Skeletal muscle tissue (tissue), 4 donors: ENCODE data around the gene BSDC1. TPM values are rescaled to one million over a fixed set of nuclear protein-coding genes. Genes with fewer than 3 reads are reported as not detected.

Experiments
- H3K27ac ChIP-seq: one replicate; pipeline ENCODE4 v1.7.0; 2013; ENCODE audit warnings: mild to moderate bottlenecking, low read depth, low read length, inconsistent platforms
- H3K27me3 ChIP-seq, 3 donors: one replicate each; pipeline ENCODE4 v1.7.0; 2013; ENCODE audit warnings: low read length in 3 of 3; ENCODE audit not compliant: control insufficient read depth in 3 of 3, insufficient read depth in 3 of 3
- H3K36me3 ChIP-seq, 3 donors: one replicate each; pipeline ENCODE4 v1.7.0; 2013; ENCODE audit warnings: low read length in 3 of 3; ENCODE audit not compliant: control insufficient read depth in 3 of 3, insufficient read depth in 3 of 3
- H3K4me1 ChIP-seq, 3 donors: one replicate each; pipeline ENCODE4 v1.7.0; 2013; ENCODE audit warnings: low read length in 3 of 3, mild to moderate bottlenecking in 3 of 3; ENCODE audit not compliant: control insufficient read depth in 3 of 3, insufficient read depth in 3 of 3
- H3K4me3 ChIP-seq, 3 donors: one replicate each; pipeline ENCODE4 v1.7.0; 2013; ENCODE audit warnings: low read length in 3 of 3
- H3K9ac ChIP-seq, 3 donors: one replicate each; pipeline ENCODE4 v1.7.0; 2013; ENCODE audit warnings: low read length in 3 of 3, mild to moderate bottlenecking in 3 of 3, moderate library complexity in 2 of 3, low read depth in 1 of 3
- H3K9me3 ChIP-seq, 3 donors: one replicate each; pipeline ENCODE4 v1.7.0; 2013; ENCODE audit warnings: low read length in 3 of 3; ENCODE audit not compliant: control insufficient read depth in 3 of 3
- total RNA-seq: library from RNA; depleted of rRNA; stranded (reverse); fragments of >200 nt; gene quantifications from one replicate; pipeline ENCODE4 v1.2.3, GENCODE V29; 2014
- donor health status: Osteomylitis.

BSDC1 gene
- total RNA-seq, 1 donor from 2014 or later, result 37.1 TPM

DNA sequence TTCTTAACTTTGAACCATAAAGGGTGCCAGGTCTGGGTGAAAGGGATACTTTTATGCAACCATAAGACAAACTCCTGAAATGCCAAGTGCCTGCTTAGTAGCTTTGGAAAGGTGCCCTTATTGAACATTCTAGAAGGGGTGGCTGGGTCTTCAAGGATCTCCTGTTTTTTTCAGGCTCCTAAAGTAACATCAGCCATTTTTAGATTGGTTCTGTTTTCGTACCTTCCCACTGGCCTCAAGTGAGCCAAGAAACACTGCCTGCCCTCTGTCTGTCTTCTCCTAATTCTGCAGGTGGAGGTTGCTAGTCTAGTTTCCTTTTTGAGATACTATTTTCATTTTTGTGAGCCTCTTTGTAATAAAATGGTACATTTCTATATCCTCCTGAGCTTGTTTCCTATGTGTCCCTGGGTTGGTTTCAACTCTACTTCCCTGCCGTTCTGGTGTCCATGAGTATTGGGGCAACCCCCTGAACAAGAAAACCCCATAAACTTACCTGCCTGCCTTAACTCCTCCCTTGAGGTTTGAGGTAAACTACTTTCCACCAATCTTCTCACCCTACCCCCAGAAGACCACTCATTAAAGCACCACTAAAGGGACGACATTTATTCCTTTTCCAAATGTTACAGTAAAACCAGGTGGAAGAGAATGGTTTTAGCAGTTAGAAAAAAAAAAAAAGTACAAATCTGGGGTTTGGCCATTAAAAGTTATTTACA is 60.8 kb downstream of the BSDC1 start:
- H3K9me3 ChIP-seq, result no peaks in the 10 kb centered on the region
- H3K4me3 ChIP-seq, result no peak overlapping the region
- peaks cover 0 to 4% (median 0%) of the 10 kb centered on the region in 3 donors for H3K27me3 ChIP-seq
- no peak overlapping the region for H3K27ac ChIP-seq
- H3K36me3 ChIP-seq, result peaks cover 28 to 40% (median 39%) of the 10 kb centered on the region in 3 donors
- no peak overlapping the region for H3K9ac ChIP-seq
- peaks cover 13 to 26% (median 19%) of the 10 kb centered on the region in 3 donors for H3K4me1 ChIP-seq

DNA sequence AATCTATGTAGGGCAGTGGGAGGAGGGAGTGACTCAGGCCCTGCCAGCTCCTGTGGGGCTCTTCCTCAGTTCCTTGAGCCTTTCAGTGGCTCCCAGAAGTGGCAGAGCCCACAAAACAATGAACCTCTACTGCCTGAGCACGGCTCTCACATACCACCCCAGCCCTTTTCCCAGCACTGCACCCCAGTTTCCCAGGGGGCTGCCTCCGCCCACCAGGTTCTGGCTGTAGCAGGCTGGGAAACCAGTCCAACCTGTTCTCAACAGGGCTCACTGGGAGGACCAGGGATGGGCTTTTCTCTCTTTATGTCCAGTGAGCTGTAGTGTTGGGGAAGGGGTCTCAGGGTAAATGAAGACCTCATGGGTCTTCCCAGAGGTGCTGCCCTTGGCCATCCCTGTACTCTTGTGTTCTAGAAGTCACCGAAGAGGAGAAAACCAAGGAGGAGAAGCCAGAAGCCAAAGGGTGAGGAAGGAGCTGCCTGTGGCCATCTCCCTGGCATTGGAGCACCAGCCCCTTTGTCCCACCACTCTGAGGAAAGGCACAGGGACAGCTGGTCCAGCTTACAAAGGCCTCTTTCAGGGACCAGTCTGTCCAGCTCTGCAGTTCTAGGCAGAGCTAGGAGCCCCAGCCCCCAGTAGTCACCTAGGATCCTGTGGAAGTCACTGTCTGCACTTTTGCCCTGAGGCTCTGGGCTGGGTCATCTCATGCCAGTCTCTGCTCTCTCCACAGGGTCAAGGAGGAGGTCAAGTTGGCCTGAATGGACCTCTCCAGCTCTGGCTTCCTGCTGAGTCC is 61.8 kb downstream of the BSDC1 start:
- H3K9ac ChIP-seq, result no peak overlapping the region

DNA sequence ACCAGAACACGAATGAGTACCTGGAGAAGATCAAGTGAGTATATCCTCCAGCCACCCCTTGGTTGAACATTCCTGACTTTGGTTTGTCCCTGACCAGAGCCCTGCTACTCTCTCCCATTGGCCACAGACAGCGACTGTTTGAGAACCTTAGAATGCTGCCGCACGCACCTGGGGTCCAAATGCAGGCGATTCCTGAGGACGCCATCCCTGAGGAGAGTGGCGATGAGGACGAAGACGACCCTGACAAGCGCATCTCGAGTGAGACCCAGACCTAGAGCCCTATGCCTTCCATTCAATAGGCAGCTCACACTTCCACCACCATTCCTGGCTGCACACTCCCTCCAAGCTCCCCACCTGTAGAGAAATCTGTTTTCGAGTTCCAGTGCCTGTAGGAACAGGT is 62.7 kb downstream of the BSDC1 start:
- no peaks in the 10 kb centered on the region for H3K9me3 ChIP-seq
- H3K36me3 ChIP-seq, result peaks cover 43 to 57% (median 51%) of the 10 kb centered on the region in 3 donors
- H3K27ac ChIP-seq, result no peak overlapping the region
- H3K4me3 ChIP-seq, result no peak overlapping the region
- H3K9ac ChIP-seq, result no peak overlapping the region
- H3K27me3 ChIP-seq, result peaks cover 0 to 4% (median 0%) of the 10 kb centered on the region in 3 donors
- H3K4me1 ChIP-seq, result peaks cover 7 to 12% (median 10%) of the 10 kb centered on the region in 3 donors

More for the DNA sequence above, 61.8 kb downstream of the BSDC1 start:
- no peaks in the 10 kb centered on the region for H3K9me3 ChIP-seq
- peaks cover 35 to 49% (median 44%) of the 10 kb centered on the region in 3 donors for H3K36me3 ChIP-seq
- no peak overlapping the region for H3K27ac ChIP-seq
- peaks cover 7 to 17% (median 16%) of the 10 kb centered on the region in 3 donors for H3K4me1 ChIP-seq
- peaks cover 0 to 4% (median 0%) of the 10 kb centered on the region in 3 donors for H3K27me3 ChIP-seq
- H3K4me3 ChIP-seq, result no peak overlapping the region

DNA sequence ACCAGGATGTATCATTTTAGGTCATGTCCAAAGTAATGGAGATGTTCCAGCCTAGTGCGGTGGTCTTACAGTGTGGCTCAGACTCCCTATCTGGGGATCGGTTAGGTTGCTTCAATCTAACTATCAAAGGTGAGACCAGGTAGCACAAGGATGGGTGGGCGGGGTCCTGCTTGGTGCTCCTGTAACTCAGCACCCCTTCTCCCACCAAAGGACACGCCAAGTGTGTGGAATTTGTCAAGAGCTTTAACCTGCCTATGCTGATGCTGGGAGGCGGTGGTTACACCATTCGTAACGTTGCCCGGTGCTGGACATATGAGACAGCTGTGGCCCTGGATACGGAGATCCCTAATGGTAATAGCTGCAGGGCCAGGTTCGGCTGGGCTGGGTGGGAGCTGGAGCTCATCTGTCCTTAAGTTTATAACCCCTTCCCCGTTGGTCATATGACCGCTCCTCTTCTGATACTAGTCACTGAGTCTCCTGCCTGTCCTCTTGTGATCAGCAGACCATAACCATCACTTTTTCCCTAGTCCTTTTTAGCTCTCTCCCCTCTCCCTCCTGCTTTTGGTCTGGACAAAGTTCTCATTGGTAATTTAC is 63.6 kb downstream of the BSDC1 start:
- H3K36me3 ChIP-seq, result peaks cover 43 to 57% (median 51%) of the 10 kb centered on the region in 3 donors
- H3K9ac ChIP-seq, result no peak overlapping the region
- H3K27me3 ChIP-seq, result peaks cover 0 to 4% (median 0%) of the 10 kb centered on the region in 3 donors

DNA sequence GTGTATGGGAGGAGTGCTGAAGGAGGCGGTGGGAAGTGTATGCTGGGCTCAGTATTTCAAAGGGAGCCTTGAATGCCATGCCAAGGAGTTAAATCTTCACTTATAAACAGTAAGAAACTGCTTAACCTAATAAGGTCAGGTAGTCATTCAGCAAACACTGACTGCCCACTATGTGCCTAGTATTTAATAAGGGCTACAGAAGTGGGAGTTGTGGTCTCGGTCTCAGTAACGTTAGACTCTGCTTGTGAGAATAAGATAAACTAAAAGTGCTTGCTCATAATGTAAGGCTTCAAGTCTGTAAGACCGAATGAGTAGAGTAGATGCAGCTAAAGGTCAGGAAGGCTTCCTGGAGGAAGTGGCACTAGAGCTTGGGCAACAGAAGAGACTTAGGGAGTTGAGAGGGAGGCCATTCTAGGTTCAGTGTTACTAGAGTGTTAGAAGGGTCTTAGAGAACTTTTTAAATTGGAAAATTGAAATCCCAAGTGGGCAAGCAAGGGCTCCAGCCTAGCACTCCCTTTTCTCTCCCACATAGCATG is 64.2 kb downstream of the BSDC1 start:
- Histone ChIP-seq H3K27ac (no peak overlapping the region), H3K27me3 (peaks cover 0 to 4% (median 0%) of the 10 kb centered on the region in 3 donors), H3K4me1 (peaks cover 4 to 7% (median 6%) of the 10 kb centered on the region in 3 donors), H3K4me3 (no peak overlapping the region), H3K9me3 (no peaks in the 10 kb centered on the region), H3K9ac (no peak overlapping the region), H3K36me3 (peaks cover 43 to 57% (median 51%) of the 10 kb centered on the region in 3 donors)

More for the DNA sequence above, 63.6 kb downstream of the BSDC1 start:
- Histone ChIP-seq H3K4me1 (peaks cover 7 to 9% (median 8%) of the 10 kb centered on the region in 3 donors), H3K9me3 (no peaks in the 10 kb centered on the region), H3K4me3 (no peak overlapping the region), H3K27ac (no peak overlapping the region)

DNA sequence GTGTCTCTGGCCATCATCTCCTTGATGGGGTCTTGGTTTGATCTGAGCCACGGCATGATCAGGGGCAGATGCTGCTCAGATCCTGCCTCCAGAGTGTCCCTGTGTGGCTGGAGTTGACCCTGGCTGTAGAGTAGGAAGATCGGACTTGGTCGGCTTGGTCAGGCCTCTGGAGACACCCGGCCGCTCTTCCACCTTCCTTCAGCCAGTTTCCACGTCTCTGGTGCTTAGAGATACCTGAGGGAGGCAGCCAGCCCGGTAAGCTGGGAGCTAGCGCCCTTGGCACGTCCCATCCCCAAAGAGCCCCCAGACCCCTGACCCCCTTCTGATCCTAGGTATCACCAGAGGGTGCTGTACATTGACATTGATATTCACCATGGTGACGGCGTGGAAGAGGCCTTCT is 67.0 kb downstream of the BSDC1 start:
- peaks cover 40 to 50% (median 45%) of the 10 kb centered on the region in 3 donors for H3K36me3 ChIP-seq
- H3K9me3 ChIP-seq, result no peaks in the 10 kb centered on the region

DNA sequence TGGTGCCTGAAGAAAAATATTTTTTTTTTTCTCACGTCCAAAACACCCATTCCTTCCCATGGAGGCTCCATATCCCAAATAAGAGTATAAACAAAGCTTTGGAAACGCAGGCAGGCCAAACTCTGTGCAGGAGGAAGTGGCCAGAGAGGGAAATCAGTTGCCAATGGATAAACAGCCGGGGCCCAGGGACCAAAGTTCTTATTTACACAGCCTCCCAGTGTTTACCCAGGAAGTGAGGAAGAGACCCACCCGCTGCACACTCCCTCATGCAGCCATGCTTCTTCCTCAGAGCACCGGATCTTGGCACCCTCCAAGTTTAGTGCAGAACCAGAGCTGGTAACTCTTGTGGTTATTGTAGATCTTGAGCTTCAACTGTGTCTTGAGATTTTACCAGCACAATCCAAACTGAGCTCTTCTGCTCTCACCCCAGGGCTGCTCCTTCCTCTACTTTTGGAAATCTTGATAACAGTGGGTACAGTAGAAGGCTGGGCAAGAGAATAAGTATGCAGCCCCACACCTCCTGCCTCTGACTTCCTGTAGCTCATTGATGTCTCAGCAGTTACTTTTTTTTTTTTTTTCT is 72.4 kb downstream of the BSDC1 start:
- no peak overlapping the region for H3K9ac ChIP-seq
- H3K4me3 ChIP-seq, result no peak overlapping the region
- H3K36me3 ChIP-seq, result peaks cover 7 to 13% (median 12%) of the 10 kb centered on the region in 3 donors
- H3K4me1 ChIP-seq, result no peaks in the 10 kb centered on the region
- H3K27me3 ChIP-seq, result no peaks in the 10 kb centered on the region
- H3K27ac ChIP-seq, result no peak overlapping the region
- H3K9me3 ChIP-seq, result no peaks in the 10 kb centered on the region

More for the DNA sequence above, 67.0 kb downstream of the BSDC1 start:
- Histone ChIP-seq H3K9ac (no peak overlapping the region), H3K27ac (no peak overlapping the region), H3K4me1 (no peaks in the 10 kb centered on the region), H3K27me3 (no peaks in the 10 kb centered on the region), H3K4me3 (no peak overlapping the region)

DNA sequence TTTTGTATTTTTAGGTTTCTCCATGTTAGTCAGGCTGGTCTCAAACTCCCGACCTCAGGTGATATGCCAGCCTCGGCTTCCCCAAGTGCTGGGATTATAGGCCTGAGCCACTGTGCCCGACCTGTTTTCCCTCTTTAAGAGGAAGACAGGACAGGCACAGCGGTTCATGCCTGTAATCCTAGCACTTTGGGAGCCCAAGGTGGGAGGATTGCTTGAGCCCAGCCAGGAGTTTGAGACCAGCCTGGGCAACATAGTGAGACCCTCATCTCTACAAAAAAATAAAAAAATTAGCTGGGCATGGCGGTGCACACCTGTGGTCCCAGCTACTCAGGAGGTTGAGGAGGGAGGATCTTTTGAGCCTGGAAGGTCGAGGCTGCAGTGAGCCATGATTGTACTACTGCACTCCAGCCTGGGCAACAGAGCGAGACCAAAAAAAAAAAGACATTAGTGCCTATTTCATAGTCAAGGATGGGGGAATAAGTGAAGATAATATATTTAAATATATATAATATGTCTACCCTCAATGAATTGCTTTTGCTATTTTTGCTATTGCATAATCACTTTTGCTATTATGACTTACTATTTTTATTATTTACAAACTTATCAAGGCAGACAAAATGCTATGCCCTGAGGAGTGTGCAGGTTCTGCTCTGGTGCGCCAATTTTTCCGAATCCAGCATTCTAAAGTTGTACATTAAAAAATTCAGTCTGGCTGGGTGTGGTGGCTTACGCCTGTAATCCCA is 75.9 kb downstream of the BSDC1 start:
- peaks cover 4 to 12% (median 11%) of the 10 kb centered on the region in 3 donors for H3K36me3 ChIP-seq
- H3K27ac ChIP-seq, result no peak overlapping the region

DNA sequence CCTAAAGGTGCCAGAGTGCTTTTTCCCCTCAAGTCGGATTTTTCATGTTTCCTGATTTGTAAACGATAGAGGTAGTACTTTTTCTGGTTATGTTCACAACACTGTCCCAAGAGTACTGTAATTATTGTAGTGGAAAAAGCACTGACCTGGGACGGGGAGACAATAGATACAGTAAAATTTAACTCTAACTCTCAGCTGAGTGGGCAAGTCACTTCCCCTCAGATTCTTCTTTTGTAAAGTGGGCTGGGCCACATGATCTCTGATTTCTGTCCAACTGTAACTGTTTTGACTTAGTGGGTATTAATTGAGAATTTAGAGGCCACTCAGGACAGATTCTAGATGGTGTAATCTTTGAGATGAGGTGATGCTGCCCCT is 77.4 kb downstream of the BSDC1 start:
- Histone ChIP-seq H3K27me3 (no peaks in the 10 kb centered on the region), H3K9me3 (no peaks in the 10 kb centered on the region), H3K4me3 (no peak overlapping the region), H3K4me1 (no peaks in the 10 kb centered on the region), H3K27ac (no peak overlapping the region), H3K9ac (peak overlapping the region in 1 of 3 donors; percentile 19), H3K36me3 (peaks cover 4 to 11% (median 9%) of the 10 kb centered on the region in 3 donors)

More for the DNA sequence above, 75.9 kb downstream of the BSDC1 start:
- Histone ChIP-seq H3K4me1 (no peaks in the 10 kb centered on the region), H3K27me3 (no peaks in the 10 kb centered on the region), H3K9ac (no peak overlapping the region), H3K4me3 (no peak overlapping the region), H3K9me3 (no peaks in the 10 kb centered on the region)
